ENCODE data around the gene MKX. TPM values are rescaled to one million over a fixed set of nuclear protein-coding genes. Genes with fewer than 3 reads are reported as not detected.

The MKX gene
- total RNA-seq, 1 donor from 2014 or later = 2.2 TPM

DNA sequence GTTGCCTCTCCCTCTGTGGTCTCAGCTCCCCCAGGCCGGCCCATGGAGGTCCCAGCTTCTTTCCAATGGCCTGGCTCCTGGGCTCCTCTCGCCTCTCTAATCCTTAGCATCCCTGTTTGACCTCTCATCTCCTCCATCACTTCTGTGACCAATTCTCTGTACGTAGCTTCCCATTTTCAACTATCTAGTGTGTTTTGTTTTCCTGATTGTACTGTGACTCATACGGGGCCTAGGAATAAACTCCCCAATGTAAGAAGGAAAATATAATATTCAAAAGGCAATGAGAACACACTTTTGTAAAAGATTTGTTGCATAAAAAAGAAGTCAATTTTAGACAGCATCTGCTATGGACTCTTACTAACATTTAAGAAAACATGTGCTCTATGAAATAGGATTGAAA lies 90.3 kb downstream of the MKX start:
- Histone ChIP-seq H3K27me3 (no peaks in the 10 kb centered on the region), H3K36me3 (no peaks in the 10 kb centered on the region), H3K4me3 (no peak overlapping the region), H3K4me1 (no peaks in the 10 kb centered on the region), H3K9me3 (no peaks in the 10 kb centered on the region), H3K27ac (no peak overlapping the region)
- DNase-seq (ENCODE audit: extremely low spot score in 2 of 2) = no peak
- TF ChIP-seq POLR2AphosphoS5 (IDR thresholded peaks at IDR 0.05; ENCODE audit: insufficient read depth in 1 of 2, low read depth in 1 of 2) = no peak
- TF ChIP-seq, protein P1, sequence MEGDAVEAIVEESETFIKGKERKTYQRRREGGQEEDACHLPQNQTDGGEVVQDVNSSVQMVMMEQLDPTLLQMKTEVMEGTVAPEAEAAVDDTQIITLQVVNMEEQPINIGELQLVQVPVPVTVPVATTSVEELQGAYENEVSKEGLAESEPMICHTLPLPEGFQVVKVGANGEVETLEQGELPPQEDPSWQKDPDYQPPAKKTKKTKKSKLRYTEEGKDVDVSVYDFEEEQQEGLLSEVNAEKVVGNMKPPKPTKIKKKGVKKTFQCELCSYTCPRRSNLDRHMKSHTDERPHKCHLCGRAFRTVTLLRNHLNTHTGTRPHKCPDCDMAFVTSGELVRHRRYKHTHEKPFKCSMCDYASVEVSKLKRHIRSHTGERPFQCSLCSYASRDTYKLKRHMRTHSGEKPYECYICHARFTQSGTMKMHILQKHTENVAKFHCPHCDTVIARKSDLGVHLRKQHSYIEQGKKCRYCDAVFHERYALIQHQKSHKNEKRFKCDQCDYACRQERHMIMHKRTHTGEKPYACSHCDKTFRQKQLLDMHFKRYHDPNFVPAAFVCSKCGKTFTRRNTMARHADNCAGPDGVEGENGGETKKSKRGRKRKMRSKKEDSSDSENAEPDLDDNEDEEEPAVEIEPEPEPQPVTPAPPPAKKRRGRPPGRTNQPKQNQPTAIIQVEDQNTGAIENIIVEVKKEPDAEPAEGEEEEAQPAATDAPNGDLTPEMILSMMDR (IDR thresholded peaks at IDR 0.05) = no peak
- no peak for TF ChIP-seq POLR2A (IDR thresholded peaks at IDR 0.05)
- intact Hi-C loops (cut with DNase I) = no loop called here

DNA sequence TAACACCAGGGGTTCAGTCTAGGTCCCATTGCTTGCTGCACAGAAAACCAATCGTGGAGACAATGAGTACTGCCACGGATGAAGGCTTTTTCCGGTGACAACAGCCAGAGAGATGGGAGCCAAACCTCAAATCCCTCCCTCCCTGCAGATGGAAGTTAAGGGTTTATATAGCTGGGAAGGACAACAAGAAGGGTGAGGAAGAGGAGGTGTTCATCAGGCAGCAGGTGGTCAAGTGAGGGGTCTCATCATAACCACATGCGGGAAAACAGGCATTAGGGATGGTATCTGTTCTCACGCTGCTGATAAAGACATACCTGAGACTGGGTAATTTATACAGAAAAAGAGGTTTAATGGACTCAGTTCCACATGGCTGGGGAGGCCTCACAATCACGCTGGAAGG lies 91.3 kb downstream of the MKX start:
- intact Hi-C loops (cut with DNase I) = no loop called here
- TF ChIP-seq POLR2A (IDR thresholded peaks at IDR 0.05) = no peak
- TF ChIP-seq, protein P1 (IDR thresholded peaks at IDR 0.05) = no peak
- no peak for TF ChIP-seq POLR2AphosphoS5 (IDR thresholded peaks at IDR 0.05; ENCODE audit: insufficient read depth in 1 of 2, low read depth in 1 of 2)
- no peak for DNase-seq (ENCODE audit: extremely low spot score in 2 of 2)
- Histone ChIP-seq H3K27ac (no peak overlapping the region), H3K27me3 (no peaks in the 10 kb centered on the region), H3K9me3 (no peaks in the 10 kb centered on the region), H3K4me3 (no peak overlapping the region), H3K36me3 (no peaks in the 10 kb centered on the region), H3K4me1 (no peaks in the 10 kb centered on the region)

DNA sequence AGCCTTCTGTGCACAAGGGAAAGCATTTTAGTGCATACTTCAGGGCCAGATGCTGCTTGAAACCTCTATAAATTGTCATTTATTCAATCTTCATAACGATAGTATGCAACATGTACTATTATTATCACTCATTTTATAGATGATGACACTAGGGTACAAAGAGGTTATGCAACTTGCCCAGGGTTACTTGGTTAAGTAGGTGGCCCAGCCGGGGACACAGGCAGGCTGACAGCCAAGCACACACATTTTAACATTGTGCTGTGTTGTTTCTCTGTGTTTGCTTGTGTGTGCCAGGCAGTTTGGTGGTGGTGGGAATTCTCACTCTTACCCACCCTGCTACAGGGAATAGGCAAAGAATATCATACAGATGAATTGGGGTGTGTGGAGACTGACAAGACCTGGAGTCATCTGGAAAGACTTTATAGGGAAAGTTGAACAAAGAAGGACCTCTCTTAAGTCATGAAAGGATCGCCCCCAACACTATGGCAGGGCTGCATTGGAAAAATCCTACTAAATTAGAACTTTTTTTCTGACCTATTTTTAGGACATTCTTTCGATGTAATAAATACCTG lies 98.9 kb downstream of the MKX start:
- no peak for DNase-seq (ENCODE audit: extremely low spot score in 2 of 2)
- Histone ChIP-seq H3K27me3 (no peaks in the 10 kb centered on the region), H3K4me3 (no peak overlapping the region), H3K9me3 (no peaks in the 10 kb centered on the region), H3K4me1 (peaks cover 17% of the 10 kb centered on the region), H3K27ac (no peak overlapping the region), H3K36me3 (no peaks in the 10 kb centered on the region)
- intact Hi-C loops (cut with DNase I) = no loop called here
- no peak for TF ChIP-seq POLR2AphosphoS5 (IDR thresholded peaks at IDR 0.05; ENCODE audit: insufficient read depth in 1 of 2, low read depth in 1 of 2)

DNA sequence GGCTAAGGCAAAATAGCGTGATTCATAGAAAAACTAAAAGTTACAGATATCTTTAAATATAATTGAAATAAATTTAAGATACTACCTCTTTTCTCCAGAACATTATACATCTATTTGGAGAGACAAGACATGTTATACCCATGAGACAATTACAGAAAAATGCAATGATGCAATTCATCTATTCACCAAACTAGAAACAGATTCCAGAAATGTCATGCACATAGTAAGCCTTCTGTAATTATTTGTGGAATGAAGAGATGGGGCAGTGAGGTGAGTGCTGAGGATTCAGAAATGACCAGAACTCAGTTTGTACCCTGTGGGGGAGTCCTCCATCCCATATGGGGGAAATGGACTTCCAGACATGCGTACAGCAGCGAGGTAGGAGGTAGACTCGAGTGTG lies 99.4 kb downstream of the MKX start:
- Histone ChIP-seq H3K27me3 (no peaks in the 10 kb centered on the region), H3K4me3 (no peak overlapping the region), H3K36me3 (no peaks in the 10 kb centered on the region), H3K4me1 (peaks cover 17% of the 10 kb centered on the region), H3K9me3 (no peaks in the 10 kb centered on the region), H3K27ac (no peak overlapping the region)
- intact Hi-C loops (cut with DNase I) = no loop called here
- TF ChIP-seq POLR2A (IDR thresholded peaks at IDR 0.05) (no peak), POLR2AphosphoS5 (IDR thresholded peaks at IDR 0.05; ENCODE audit: insufficient read depth in 1 of 2, low read depth in 1 of 2) (no peak)
- TF ChIP-seq, protein P1 (IDR thresholded peaks at IDR 0.05) = no peak
- no peak for DNase-seq (ENCODE audit: extremely low spot score in 2 of 2)

DNA sequence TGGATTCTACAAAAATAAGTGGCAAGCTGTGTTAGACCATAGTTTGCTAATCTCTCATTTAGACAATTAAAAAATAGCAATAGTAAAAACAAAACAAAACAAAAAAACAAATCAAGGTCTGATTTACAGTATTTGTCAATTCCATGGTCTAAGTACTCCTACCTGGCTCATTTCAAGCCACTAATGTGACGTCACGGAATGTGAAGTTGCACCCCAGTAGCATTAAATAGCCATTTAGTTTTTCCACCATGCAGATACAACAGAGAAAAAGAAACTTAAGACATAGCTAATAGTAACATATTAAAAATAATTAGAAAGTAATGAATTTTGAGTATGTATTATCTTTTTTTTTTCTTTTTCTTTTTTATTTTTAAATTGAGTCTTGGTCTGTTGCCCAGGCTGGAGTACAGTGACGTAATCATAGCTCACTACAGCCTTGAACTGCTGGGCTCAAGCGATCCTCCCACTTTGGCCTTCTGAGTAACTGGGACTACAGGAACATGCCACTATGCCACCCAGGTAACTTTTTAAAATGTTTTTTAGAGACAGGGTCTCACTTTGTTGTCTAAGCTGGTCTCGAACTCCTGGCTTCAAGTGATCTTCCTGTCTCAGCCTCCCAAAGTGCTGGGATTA lies 101.2 kb downstream of the MKX start:
- intact Hi-C loops (cut with DNase I) = no loop called here
- Histone ChIP-seq H3K9me3 (no peaks in the 10 kb centered on the region), H3K4me1 (peaks cover 17% of the 10 kb centered on the region), H3K27me3 (no peaks in the 10 kb centered on the region), H3K27ac (no peak overlapping the region), H3K4me3 (no peak overlapping the region), H3K36me3 (no peaks in the 10 kb centered on the region)
- no peak for DNase-seq (ENCODE audit: extremely low spot score in 2 of 2)
- no peak for TF ChIP-seq POLR2AphosphoS5 (IDR thresholded peaks at IDR 0.05; ENCODE audit: insufficient read depth in 1 of 2, low read depth in 1 of 2)
- TF ChIP-seq, protein P1 (IDR thresholded peaks at IDR 0.05) = no peak
- no peak for TF ChIP-seq POLR2A (IDR thresholded peaks at IDR 0.05)
